Measurements from ENCODE around the gene SYCE1. TPM values are rescaled to one million over a fixed set of nuclear protein-coding genes. Genes with fewer than 3 reads are reported as not detected.
"Not testable (repeated sequence)": the region's sequence is repeated elsewhere in the genome, so short reads cannot be mapped to it uniquely, and the experiment has no call there.

The SYCE1 gene
- polyA plus RNA-seq (ENCODE audit: insufficient read length in 3 of 3) = under 1 TPM; 0.10 to 0.26 (median 0.26) TPM

- no peak for DNase-seq (ENCODE audit: low read depth in 3 of 3, low spot score in 2 of 3)
These were observed at the start of gene SYCE1 for GRCh38 chr10:133565441-133566294. Gene SYCE1 (minus strand): TSS chr10:133565583. CDS start chr10:133565529, 54 bp downstream.

- no peak for DNase-seq (ENCODE audit: low read depth in 3 of 3, low spot score in 2 of 3)
These were observed 49.6 kb upstream of the SYCE1 start for GRCh38 chr10:133614830-133615580.

GRCh38 chr10:133613699-133614098 is 48.3 kb upstream of the SYCE1 start:
- DNase-seq (ENCODE audit: low read depth in 3 of 3, low spot score in 2 of 3) = no peak

GRCh38 chr10:133611079-133611478 is 45.7 kb upstream of the SYCE1 start:
- DNase-seq (ENCODE audit: low read depth in 3 of 3, low spot score in 2 of 3) = no peak

GRCh38 chr10:133608855-133609254 is 43.5 kb upstream of the SYCE1 start:
- no peak for DNase-seq (ENCODE audit: low read depth in 3 of 3, low spot score in 2 of 3)

GRCh38 chr10:133603434-133603833 is 38.1 kb upstream of the SYCE1 start:
- DNase-seq (ENCODE audit: low read depth in 3 of 3, low spot score in 2 of 3) = not testable (repeated sequence)

GRCh38 chr10:133600657-133601056 is 35.3 kb upstream of the SYCE1 start:
- no peak for DNase-seq (ENCODE audit: low read depth in 3 of 3, low spot score in 2 of 3)

- not testable (repeated sequence) for DNase-seq (ENCODE audit: low read depth in 3 of 3, low spot score in 2 of 3)
These were observed 34.5 kb upstream of the SYCE1 start for GRCh38 chr10:133599869-133600268.

GRCh38 chr10:133592716-133593115 is 27.3 kb upstream of the SYCE1 start:
- DNase-seq (ENCODE audit: low read depth in 3 of 3, low spot score in 2 of 3) = no peak

- DNase-seq (ENCODE audit: low read depth in 3 of 3, low spot score in 2 of 3) = no peak
These were observed 25.6 kb upstream of the SYCE1 start for GRCh38 chr10:133590970-133591359.

- no peak for DNase-seq (ENCODE audit: low read depth in 3 of 3, low spot score in 2 of 3)
These were observed 25.0 kb upstream of the SYCE1 start for GRCh38 chr10:133590226-133590969.

GRCh38 chr10:133577037-133577436 is 11.7 kb upstream of the SYCE1 start:
- DNase-seq (ENCODE audit: low read depth in 3 of 3, low spot score in 2 of 3) = not testable (repeated sequence)

- not testable (repeated sequence) for DNase-seq (ENCODE audit: low read depth in 3 of 3, low spot score in 2 of 3)
These were observed 8.1 kb upstream of the SYCE1 start for GRCh38 chr10:133573460-133573859.

- DNase-seq (ENCODE audit: low read depth in 3 of 3, low spot score in 2 of 3) = not testable (repeated sequence)
These were observed 6.7 kb upstream of the SYCE1 start for GRCh38 chr10:133572055-133572454.

- not testable (repeated sequence) for DNase-seq (ENCODE audit: low read depth in 3 of 3, low spot score in 2 of 3)
These were observed 4.4 kb upstream of the SYCE1 start for GRCh38 chr10:133569801-133570200.

- not testable (repeated sequence) for DNase-seq (ENCODE audit: low read depth in 3 of 3, low spot score in 2 of 3)
These were observed 3.6 kb upstream of the SYCE1 start for GRCh38 chr10:133568831-133569527.

- DNase-seq (ENCODE audit: low read depth in 3 of 3, low spot score in 2 of 3) = no peak
These were observed 2.9 kb upstream of the SYCE1 start for GRCh38 chr10:133568287-133568614.

GRCh38 chr10:133567609-133568286 is 2.4 kb upstream of the SYCE1 start:
- DNase-seq (ENCODE audit: low read depth in 3 of 3, low spot score in 2 of 3) = no peak

GRCh38 chr10:133567119-133567518 is 1.7 kb upstream of the SYCE1 start:
- no peak for DNase-seq (ENCODE audit: low read depth in 3 of 3, low spot score in 2 of 3)

- DNase-seq (ENCODE audit: low read depth in 3 of 3, low spot score in 2 of 3) = no peak
These were observed 567 bp downstream of the SYCE1 start for GRCh38 chr10:133564816-133565215.
